IMR-90 (cell line): ENCODE results near the gene CYGB. TPM values are rescaled to one million over a fixed set of nuclear protein-coding genes. Genes with fewer than 3 reads are reported as not detected.

Source experiments
- ATAC-seq: fragments of 200-7000 bp; cut with Tn5 transposase; 2 replicates; pipeline ENCODE4 v1.9.1; 2020; ENCODE audit warnings: low read depth, mild to moderate bottlenecking, moderate library complexity
- BruUV-seq: library from RNA; stranded (reverse); fragments of 400-500 nt; replicated peaks from 2 replicates; lab custom pipeline; 2021; lab: Mats Ljungman, UMichigan
- CTCF ChIA-PET: fragments of 300-600 bp; formaldehyde crosslinking; extraction: SDS; loops from one replicate; lab custom pipeline; 2021; ENCODE audit warnings: antibody characterized with exemption; lab: Yijun Ruan, JAX
- POLR2A ChIA-PET: fragments of 300-600 bp; sonication (Branson Sonifier 250); formaldehyde crosslinking; loops from one replicate; lab custom pipeline; 2022; ENCODE audit warnings: antibody characterized with exemption; ENCODE audit not compliant: unreplicated experiment; lab: Charles Lee
- DNase-seq: peaks from one replicate; pipeline ENCODE4 v3.0.0; 2013
- H2AFZ ChIP-seq: replicated peaks from 2 replicates; pipeline ENCODE3; 2013; ENCODE audit warnings: low read length, mild to moderate bottlenecking; ENCODE audit not compliant: poor library complexity
- H2AK5ac ChIP-seq: 2 replicates; pipeline ENCODE4 v1.6.1; 2013; ENCODE audit warnings: low read depth, low read length, inconsistent platforms
- H2AK9ac ChIP-seq: replicated peaks from 2 replicates; pipeline ENCODE3; 2013; ENCODE audit warnings: mild to moderate bottlenecking, low read depth, low read length, moderate library complexity; ENCODE audit not compliant: poor library complexity
- H2BK120ac ChIP-seq: 2 replicates; pipeline ENCODE4 v1.6.1; 2013; ENCODE audit warnings: low read depth, low read length, inconsistent platforms
- H2BK15ac ChIP-seq: 3 replicates; pipeline ENCODE4 v1.6.1; 2013; ENCODE audit warnings: low read depth, low read length, inconsistent platforms
- H2BK20ac ChIP-seq: 2 replicates; pipeline ENCODE4 v1.6.1; 2013; ENCODE audit warnings: low read depth, mild to moderate bottlenecking, inconsistent platforms, low read length, moderate library complexity
- H2BK5ac ChIP-seq: 2 replicates; pipeline ENCODE4 v1.6.1; 2013; ENCODE audit warnings: mild to moderate bottlenecking, low read depth, low read length, inconsistent platforms; ENCODE audit not compliant: poor library complexity, severe bottlenecking
- H3K14ac ChIP-seq: replicated peaks from 2 replicates; pipeline ENCODE4 v1.6.1; 2013; ENCODE audit warnings: low read depth, low read length, inconsistent platforms
- H3K18ac ChIP-seq: 2 replicates; pipeline ENCODE4 v1.6.1; 2013; ENCODE audit warnings: low read depth, low read length, control low read depth
- H3K23ac ChIP-seq: 2 replicates; pipeline ENCODE4 v1.6.1; 2013; ENCODE audit warnings: low read depth, low read length, inconsistent platforms
- H3K27ac ChIP-seq: 2 replicates; pipeline ENCODE4 v1.5.1; 2013; ENCODE audit warnings: mild to moderate bottlenecking, control low read depth, low read length; ENCODE audit not compliant: insufficient read depth
- H3K27me3 ChIP-seq: 2 replicates; pipeline ENCODE4 v1.6.1; 2013; ENCODE audit warnings: low read length; ENCODE audit not compliant: control insufficient read depth, insufficient read depth
- H3K36me3 ChIP-seq: 2 replicates; pipeline ENCODE4 v1.6.1; 2013; ENCODE audit warnings: low read length, mixed read lengths; ENCODE audit not compliant: control insufficient read depth, insufficient read depth
- H3K4ac ChIP-seq: 2 replicates; pipeline ENCODE4 v1.6.1; 2013; ENCODE audit warnings: low read depth, low read length, inconsistent platforms
- H3K4me1 ChIP-seq: 2 replicates; pipeline ENCODE4 v1.6.1; 2013; ENCODE audit warnings: low read length, mixed read lengths; ENCODE audit not compliant: control insufficient read depth, insufficient read depth
- H3K4me2 ChIP-seq: 2 replicates; pipeline ENCODE4 v1.6.1; 2013; ENCODE audit warnings: low read depth, mild to moderate bottlenecking, control low read depth, low read length, moderate library complexity
- H3K4me3 ChIP-seq: 2 replicates; pipeline ENCODE4 v1.5.1; 2013; ENCODE audit warnings: low read depth, mild to moderate bottlenecking, control low read depth, low read length, moderate library complexity; ENCODE audit not compliant: insufficient read depth
- H3K56ac ChIP-seq: 2 replicates; pipeline ENCODE4 v1.6.1; 2013; ENCODE audit warnings: low read length, inconsistent platforms; ENCODE audit not compliant: insufficient read depth; ENCODE audit errors: extremely low read depth
- H3K79me1 ChIP-seq, 2 experiments: 2 replicates each; pipeline ENCODE4 v1.6.1; 2013; ENCODE audit warnings: low read length in 2 of 2, inconsistent platforms in 1 of 2, low read depth in 1 of 2
- H3K9ac ChIP-seq: 2 replicates; pipeline ENCODE4 v1.6.1; 2013; ENCODE audit warnings: low read depth, low read length, control low read depth
- H3K9me1 ChIP-seq: 2 replicates; pipeline ENCODE4 v1.6.1; 2013; ENCODE audit warnings: low read length, inconsistent platforms; ENCODE audit not compliant: insufficient read depth
- H3K9me3 ChIP-seq: 2 replicates; pipeline ENCODE4 v1.6.1; 2013; ENCODE audit warnings: low read length; ENCODE audit not compliant: control insufficient read depth, insufficient read depth
- H4K20me1 ChIP-seq: 2 replicates; pipeline ENCODE4 v1.6.1; 2013; ENCODE audit warnings: low read length, inconsistent platforms; ENCODE audit not compliant: insufficient read depth
- H4K5ac ChIP-seq: 2 replicates; pipeline ENCODE4 v1.6.1; 2013; ENCODE audit warnings: mild to moderate bottlenecking, low read depth, low read length, control low read depth
- H4K8ac ChIP-seq, 2 experiments: 2 replicates each; pipeline ENCODE4 v1.6.1; 2013; ENCODE audit warnings: low read depth in 2 of 2, low read length in 2 of 2, control low read depth in 1 of 2, inconsistent platforms in 1 of 2
- H4K91ac ChIP-seq: 2 replicates; pipeline ENCODE4 v1.6.1; 2013; ENCODE audit warnings: low read depth, low read length, inconsistent platforms; ENCODE audit not compliant: insufficient read depth
- BHLHE40 ChIP-seq: fragments of 150-350 bp; IDR thresholded peaks from 2 replicates; pipeline ENCODE4 v1.6.1; 2016; ENCODE audit warnings: mild to moderate bottlenecking, low read depth, low read length
- CEBPB ChIP-seq: IDR thresholded peaks from 2 replicates; pipeline ENCODE4 v1.6.1; 2012; ENCODE audit warnings: low read depth, low read length, improper control_type of control experiment
- CHD1 ChIP-seq: IDR thresholded peaks from 2 replicates; pipeline ENCODE4 v1.6.1; 2012; ENCODE audit warnings: low read depth, low read length, improper control_type of control experiment
- CTCF ChIP-seq: conservative IDR thresholded peaks from 2 replicates; pipeline ENCODE4 v1.5.1; 2012; ENCODE audit warnings: mild to moderate bottlenecking, low read depth, low read length, improper control_type of control experiment
- ELK1 ChIP-seq: fragments of 150-350 bp; IDR thresholded peaks from 2 replicates; pipeline ENCODE4 v1.6.1; 2016; ENCODE audit warnings: low read depth, mild to moderate bottlenecking, low read length, moderate library complexity, borderline replicate concordance
- FOS ChIP-seq: fragments of 150-350 bp; IDR thresholded peaks from 2 replicates; pipeline ENCODE4 v1.6.1; 2016; ENCODE audit warnings: low read depth, low read length
- MAFK ChIP-seq: IDR thresholded peaks from 2 replicates; pipeline ENCODE4 v1.6.1; 2012; ENCODE audit warnings: low read depth, low read length, improper control_type of control experiment
- MAZ ChIP-seq: IDR thresholded peaks from 2 replicates; pipeline ENCODE4 v1.6.1; 2012; ENCODE audit warnings: low read depth, mild to moderate bottlenecking, low read length, improper control_type of control experiment, moderate library complexity, borderline replicate concordance
- MXI1 ChIP-seq: IDR thresholded peaks from 2 replicates; pipeline ENCODE4 v1.6.1; 2012; ENCODE audit warnings: low read depth, mild to moderate bottlenecking, low read length, moderate library complexity, borderline replicate concordance
- POLR2A ChIP-seq: IDR thresholded peaks from 2 replicates; pipeline ENCODE4 v1.6.1; 2012; ENCODE audit warnings: mild to moderate bottlenecking, low read depth, low read length
- RCOR1 ChIP-seq: IDR thresholded peaks from 2 replicates; pipeline ENCODE4 v1.6.1; 2012; ENCODE audit warnings: mild to moderate bottlenecking, low read length, improper control_type of control experiment; ENCODE audit not compliant: insufficient replicate concordance
- RFX5 ChIP-seq: IDR thresholded peaks from 2 replicates; pipeline ENCODE4 v1.8.0; 2012; ENCODE audit warnings: low read depth, mild to moderate bottlenecking, low read length, moderate library complexity
- SMC3 ChIP-seq: fragments of 150-350 bp; IDR thresholded peaks from 2 replicates; pipeline ENCODE4 v1.6.1; 2016; ENCODE audit warnings: low read depth, mild to moderate bottlenecking, antibody characterized with exemption, low read length, moderate library complexity
- WGBS, 2 experiments: methylation state at CpG; one replicate each; pipeline versions ENCODE4 v1.1.5 to v1.1.7; 2013; ENCODE audit warnings: missing lambda C conversion rate in 2 of 2; ENCODE audit not compliant: insufficient read length in 1 of 2; ENCODE audit errors: extremely low coverage in 2 of 2; 5-methylcytosine and 5-hydroxymethylcytosine counted together
- dilution Hi-C: fragments of 300-500 bp; cut with HindIII; formaldehyde crosslinking; loops from one replicate; pipeline ENCODE4 v1.14.3; 2018; ENCODE audit warnings: low sequenced_read_pairs; ENCODE audit not compliant: unreplicated experiment
- in situ Hi-C: fragments of 300-500 bp; cut with MboI; formaldehyde crosslinking; loops from 3 replicates; pipeline ENCODE4 v1.14.3; 2019; ENCODE audit warnings: low sequenced_read_pairs, inconsistent platforms, mixed read lengths
- intact Hi-C: fragments of 100-400 bp; cut with micrococcal nuclease; formaldehyde crosslinking; loops from 2 replicates; pipeline ENCODE4 v1.10.0; 2022
- polyA plus RNA-seq, 3 experiments: library from polyadenylated mRNA; depleted of rRNA; stranded (reverse); fragments of >200 nt; gene quantifications; 2 replicates each; pipeline ENCODE4 v1.2.3, GENCODE V29; 2012; ENCODE audit warnings: low replicate concordance in 1 of 3
- total RNA-seq: library from RNA; depleted of rRNA; stranded (reverse); fragments of >200 nt; gene quantifications from 2 replicates; pipeline ENCODE4 v1.2.3, GENCODE V29; 2012
- TF ChIP-seq, protein P1 (sequence below): fragments of 150-350 bp; IDR thresholded peaks from 2 replicates; pipeline ENCODE4 v1.6.1; 2017; ENCODE audit warnings: mild to moderate bottlenecking, antibody characterized with exemption, low read length, low read depth

The CYGB gene
- total and polyA plus RNA-seq, 2 of the 4 experiments (the other 2 are of a cell fraction), result 1.3 to 2.9 TPM

DNA sequence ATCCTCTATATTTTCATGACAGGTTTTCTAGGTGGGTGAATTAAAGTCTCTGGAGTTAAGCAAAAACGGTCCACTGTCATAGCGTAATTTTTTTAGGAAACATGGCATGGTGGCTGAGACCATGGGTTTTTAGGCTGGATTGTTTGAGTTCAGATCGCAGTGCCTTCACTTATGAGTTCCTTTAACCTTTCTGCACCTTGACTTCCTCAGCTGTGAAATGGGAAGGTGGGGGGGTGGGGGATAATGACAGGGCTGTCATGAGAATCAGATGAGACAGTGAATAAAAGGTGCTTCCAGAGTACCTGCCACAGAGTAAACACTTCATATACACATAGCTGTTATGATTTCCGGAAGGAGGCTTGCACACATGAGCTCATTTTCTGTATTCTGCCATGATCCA, 14.2 kb upstream of the CYGB start:
- Histone ChIP-seq H3K27ac (peak overlapping the region; percentile 83; the same call in 1 of the 2 replicates), H3K36me3 (no peaks in the 10 kb centered on the region), H3K4ac (peak overlapping the region; percentile 91; the same call in 1 of the 2 replicates), H2AK9ac (peak overlapping the region; percentile 8), H3K14ac (peak overlapping the region; percentile 97), H3K79me1 (peaks cover 3 to 16% of the 10 kb centered on the region in 2 experiments), H3K4me2 (no peak overlapping the region), H4K5ac (peak overlapping the region; percentile 77), H3K9ac (no peak overlapping the region), H2BK20ac (peak overlapping the region; percentile 92), H3K9me1 (peaks cover 12% of the 10 kb centered on the region), H4K8ac (peak overlapping the region; percentile 39 to 94; a peak in 3 of 4 replicates), H3K18ac (peak overlapping the region; percentile 92), H2AFZ (no peak overlapping the region), H2BK15ac (0 out of 3 replicates have a peak overlapping the region, but pooled peaks have one; percentile 53), H3K4me3 (no peak overlapping the region), H3K4me1 (peaks cover 13% of the 10 kb centered on the region), H4K20me1 (peaks cover 5% of the 10 kb centered on the region; the same call in 1 of the 2 replicates), H3K56ac (no peak overlapping the region), H4K91ac (peak overlapping the region; percentile 91), H2BK5ac (peak overlapping the region; percentile 82), H2AK5ac (no peak overlapping the region; the same call in 1 of the 2 replicates), H2BK120ac (peak overlapping the region; percentile 96), H3K23ac (peak overlapping the region; percentile 86; the same call in 1 of the 2 replicates), H3K27me3 (no peaks in the 10 kb centered on the region), H3K9me3 (no peaks in the 10 kb centered on the region)
- no peak for TF ChIP-seq SMC3
- TF ChIP-seq CEBPB, result no peak
- TF ChIP-seq POLR2A, result no peak
- TF ChIP-seq RCOR1, result no peak
- no peak for TF ChIP-seq RFX5
- TF ChIP-seq CHD1, result no peak
- no peak for TF ChIP-seq ELK1
- no peak for TF ChIP-seq CTCF
- no peak for TF ChIP-seq BHLHE40
- TF ChIP-seq MXI1, result no peak
- TF ChIP-seq MAZ, result no peak
- no peak for TF ChIP-seq FOS
- no peak for TF ChIP-seq MAFK
- TF ChIP-seq, protein P1, sequence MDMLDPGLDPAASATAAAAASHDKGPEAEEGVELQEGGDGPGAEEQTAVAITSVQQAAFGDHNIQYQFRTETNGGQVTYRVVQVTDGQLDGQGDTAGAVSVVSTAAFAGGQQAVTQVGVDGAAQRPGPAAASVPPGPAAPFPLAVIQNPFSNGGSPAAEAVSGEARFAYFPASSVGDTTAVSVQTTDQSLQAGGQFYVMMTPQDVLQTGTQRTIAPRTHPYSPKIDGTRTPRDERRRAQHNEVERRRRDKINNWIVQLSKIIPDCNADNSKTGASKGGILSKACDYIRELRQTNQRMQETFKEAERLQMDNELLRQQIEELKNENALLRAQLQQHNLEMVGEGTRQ, result no peak
- dilution Hi-C loops (no loop called here), intact Hi-C loops (no loop called here), in situ Hi-C loops (no loop called here)
- ChIA-PET POLR2A (no interaction called here), CTCF (no interaction called here)
- DNase-seq (no peak), ATAC-seq (no peak)
- no TSS peak for BruUV-seq
- WGBS, 2 experiments, result no CpG with 5 or more reads among the region's 4 CpGs
